Choroid plexus epithelial cell (primary cell): ENCODE results near the gene ZNF597.
A peak's percentile ranks its signal among the peaks of the same experiment; 100 is the strongest.

Experiments
- DNase-seq: peaks from one replicate; pipeline ENCODE4 v3.0.0-alpha.2; 2010; ENCODE audit warnings: low read depth
- H3K4me3 ChIP-seq: 2 replicates; pipeline ENCODE4 v1.5.1; 2011; ENCODE audit warnings: low read depth, mild to moderate bottlenecking, control low read depth, low read length, moderate library complexity
- TF ChIP-seq, protein P1 (sequence below): conservative IDR thresholded peaks from 2 replicates; pipeline ENCODE4 v1.5.1; 2011; ENCODE audit warnings: low read depth, mild to moderate bottlenecking, control low read depth, inconsistent platforms, low read length, moderate library complexity

ZNF597 gene

DNA sequence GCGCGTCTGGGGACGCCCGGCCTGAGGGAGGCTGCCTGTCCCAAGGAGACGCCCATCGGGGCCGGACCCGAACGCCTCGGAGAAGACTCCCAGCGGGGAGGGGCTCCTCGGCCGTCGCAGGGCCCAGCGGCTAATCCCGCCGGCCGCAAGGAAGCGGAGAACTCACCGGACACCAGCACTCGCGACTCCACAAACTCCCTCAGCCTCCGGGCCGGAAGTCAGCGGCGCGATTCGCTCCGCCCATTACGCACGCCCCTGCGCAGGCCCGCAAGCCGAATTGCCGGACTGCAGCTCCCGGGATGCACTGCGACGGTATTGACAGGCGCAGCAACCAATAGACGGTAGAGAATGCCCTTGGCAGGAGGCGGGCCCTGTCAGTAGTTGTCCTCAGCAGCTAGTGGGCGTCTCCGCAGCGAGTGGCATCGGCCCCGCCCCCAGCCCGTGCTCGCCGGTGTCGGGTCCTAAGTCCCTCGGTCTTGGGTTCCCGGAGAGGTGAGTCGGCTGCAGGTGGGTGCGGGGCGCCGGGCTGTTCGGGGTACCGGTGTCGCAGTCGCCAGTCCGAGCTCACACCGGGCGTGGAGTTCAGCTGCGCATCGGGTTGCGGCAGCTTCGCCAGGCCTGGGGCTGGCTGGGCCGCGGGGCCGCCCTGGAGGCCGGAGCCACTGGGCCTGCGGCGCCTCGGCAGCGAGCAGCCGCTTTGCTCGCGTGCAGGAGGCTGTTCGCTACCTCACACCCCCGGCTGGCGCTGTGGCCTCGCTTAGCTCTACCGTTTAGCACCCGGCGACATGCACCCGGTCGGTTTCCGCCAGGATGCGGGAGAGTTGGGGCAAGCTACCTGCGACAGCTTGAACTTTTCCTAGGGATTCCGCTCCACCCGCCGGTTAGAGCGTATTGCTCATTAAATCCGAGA is 42.3 kb downstream of the ZNF597 start, which contains the start of the genes ZNF174 and ZSCAN32:
ZNF174 (plus strand) TSS at position 437 of the 910 bp plus-strand sequence. CDS start 790 bp downstream, outside the sequence.
ZSCAN32 (minus strand) TSS at position 226 of the 910 bp plus-strand sequence. CDS start 3,447 bp downstream, outside the sequence.
- peak; percentile 100 for DNase-seq
- peak within 1 kb of the TSS; percentile 90 for H3K4me3 ChIP-seq
- TF ChIP-seq, protein P1, sequence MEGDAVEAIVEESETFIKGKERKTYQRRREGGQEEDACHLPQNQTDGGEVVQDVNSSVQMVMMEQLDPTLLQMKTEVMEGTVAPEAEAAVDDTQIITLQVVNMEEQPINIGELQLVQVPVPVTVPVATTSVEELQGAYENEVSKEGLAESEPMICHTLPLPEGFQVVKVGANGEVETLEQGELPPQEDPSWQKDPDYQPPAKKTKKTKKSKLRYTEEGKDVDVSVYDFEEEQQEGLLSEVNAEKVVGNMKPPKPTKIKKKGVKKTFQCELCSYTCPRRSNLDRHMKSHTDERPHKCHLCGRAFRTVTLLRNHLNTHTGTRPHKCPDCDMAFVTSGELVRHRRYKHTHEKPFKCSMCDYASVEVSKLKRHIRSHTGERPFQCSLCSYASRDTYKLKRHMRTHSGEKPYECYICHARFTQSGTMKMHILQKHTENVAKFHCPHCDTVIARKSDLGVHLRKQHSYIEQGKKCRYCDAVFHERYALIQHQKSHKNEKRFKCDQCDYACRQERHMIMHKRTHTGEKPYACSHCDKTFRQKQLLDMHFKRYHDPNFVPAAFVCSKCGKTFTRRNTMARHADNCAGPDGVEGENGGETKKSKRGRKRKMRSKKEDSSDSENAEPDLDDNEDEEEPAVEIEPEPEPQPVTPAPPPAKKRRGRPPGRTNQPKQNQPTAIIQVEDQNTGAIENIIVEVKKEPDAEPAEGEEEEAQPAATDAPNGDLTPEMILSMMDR = no peak

DNA sequence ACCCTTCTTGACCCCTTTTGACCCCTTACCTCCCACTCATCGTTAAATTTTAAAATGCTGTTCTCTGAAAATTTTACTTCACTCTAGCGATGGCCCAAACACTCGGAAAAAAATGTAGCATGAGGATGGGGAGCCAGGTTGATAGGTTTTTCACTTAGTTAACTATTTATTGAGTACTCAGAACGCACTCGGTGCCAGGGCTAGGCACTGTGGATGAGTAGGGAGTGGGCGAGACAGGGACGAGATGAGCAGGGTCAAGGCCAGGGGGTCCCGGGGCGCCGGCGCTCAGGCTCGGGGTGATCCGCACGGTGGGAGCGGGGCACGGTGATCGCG is 42.9 kb downstream of the ZNF597 start:
- TF ChIP-seq, protein P1 = no peak
- DNase-seq = no peak
- H3K4me3 ChIP-seq = peak overlapping the region; percentile 90

DNA sequence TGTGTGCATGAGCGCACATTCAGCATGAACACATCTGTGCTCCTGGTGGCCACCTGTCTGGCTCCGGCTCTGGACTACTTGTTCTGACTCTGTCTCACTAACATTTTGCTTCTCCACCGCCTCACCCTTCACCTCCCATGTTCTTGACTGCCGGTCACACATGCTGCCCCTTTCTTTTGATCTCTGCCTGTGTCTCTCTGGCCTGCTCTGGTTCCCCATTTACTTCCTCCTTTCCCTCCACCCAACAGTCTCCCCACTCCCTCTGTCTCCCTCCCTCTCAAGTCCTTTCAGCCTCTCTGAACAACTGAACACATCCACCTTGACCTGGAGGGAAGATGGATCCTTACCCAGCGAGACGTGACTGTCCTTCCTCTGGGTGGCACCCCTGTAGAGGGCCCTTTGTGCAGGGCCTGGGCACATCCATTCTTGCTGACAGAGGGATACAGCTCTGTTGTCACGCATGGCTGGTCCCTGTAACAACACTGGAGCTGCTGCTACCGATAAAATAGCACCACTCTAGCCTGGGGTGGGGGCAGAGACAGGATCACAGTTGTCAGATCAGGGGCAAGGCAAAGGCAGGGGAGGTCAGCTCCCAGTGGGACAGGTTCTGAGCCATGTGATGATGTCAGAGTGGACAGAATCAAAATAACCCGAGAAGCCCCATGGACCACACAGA is 53.5 kb downstream of the ZNF597 start:
- TF ChIP-seq, protein P1 = no peak
- H3K4me3 ChIP-seq = no peak overlapping the region

DNA sequence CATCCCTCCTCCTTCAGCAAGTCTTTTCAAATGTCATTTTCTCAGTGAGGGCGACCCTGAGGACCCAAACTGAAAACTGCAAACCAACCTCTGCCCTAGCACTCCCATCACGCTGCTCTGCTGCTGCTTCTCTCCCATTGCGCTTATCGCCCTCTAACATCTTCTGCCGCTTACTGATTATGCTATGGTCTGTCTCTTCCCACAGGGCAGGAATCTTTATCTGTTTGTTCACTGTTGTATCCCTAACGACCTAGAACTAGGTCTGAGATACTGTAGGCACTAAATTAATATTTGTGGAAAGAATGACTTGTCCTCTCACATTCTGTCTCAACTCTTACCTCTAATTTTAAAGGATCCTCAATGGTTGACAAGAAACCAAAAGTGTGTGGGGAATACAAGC is 55.0 kb downstream of the ZNF597 start:
- TF ChIP-seq, protein P1 = no peak
- no peak overlapping the region for H3K4me3 ChIP-seq
- no peak for DNase-seq

More for the DNA sequence above, 53.5 kb downstream of the ZNF597 start:
- no peak for DNase-seq

DNA sequence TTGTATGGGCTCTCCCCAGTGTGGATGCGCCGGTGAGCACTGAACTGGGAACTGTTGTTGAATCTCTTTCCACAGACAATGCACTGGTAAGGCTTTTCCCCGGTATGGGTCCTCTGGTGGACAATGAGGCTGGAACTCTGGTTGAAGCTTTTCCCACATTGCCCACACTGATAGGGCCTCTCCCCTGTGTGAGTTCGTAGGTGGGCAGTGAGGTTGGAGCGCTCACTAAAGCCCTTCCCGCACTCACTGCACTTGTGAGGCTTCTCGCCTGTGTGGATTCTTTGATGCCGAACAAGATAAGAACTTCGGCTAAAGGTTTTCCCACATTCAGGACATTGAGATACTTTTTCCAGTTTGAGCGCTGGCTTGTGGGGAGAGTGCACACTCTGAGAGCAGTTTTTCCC is 60.3 kb downstream of the ZNF597 start:
- TF ChIP-seq, protein P1 = no peak
- H3K4me3 ChIP-seq = no peak overlapping the region
- DNase-seq = no peak
